DOHH2 (cell line): ENCODE data around the gene MRPL43.

ENCODE experiments used
- EZH2phosphoT487 ChIP-seq: fragments of 200-600 bp; sonication (generic); IDR thresholded peaks from 2 replicates; pipeline ENCODE4 v1.6.1; 2017; ENCODE audit warnings: borderline replicate concordance, mild to moderate bottlenecking, antibody characterized with exemption, low read length, moderate library complexity, mixed read lengths
- TF ChIP-seq, protein P1 (sequence below): fragments of 200-600 bp; sonication (generic); IDR thresholded peaks from one replicate; pipeline ENCODE4 v1.5.1; 2014; ENCODE audit warnings: antibody characterized with exemption, mild to moderate bottlenecking, low read depth, low read length; ENCODE audit not compliant: poor library complexity, severe bottlenecking

DNA sequence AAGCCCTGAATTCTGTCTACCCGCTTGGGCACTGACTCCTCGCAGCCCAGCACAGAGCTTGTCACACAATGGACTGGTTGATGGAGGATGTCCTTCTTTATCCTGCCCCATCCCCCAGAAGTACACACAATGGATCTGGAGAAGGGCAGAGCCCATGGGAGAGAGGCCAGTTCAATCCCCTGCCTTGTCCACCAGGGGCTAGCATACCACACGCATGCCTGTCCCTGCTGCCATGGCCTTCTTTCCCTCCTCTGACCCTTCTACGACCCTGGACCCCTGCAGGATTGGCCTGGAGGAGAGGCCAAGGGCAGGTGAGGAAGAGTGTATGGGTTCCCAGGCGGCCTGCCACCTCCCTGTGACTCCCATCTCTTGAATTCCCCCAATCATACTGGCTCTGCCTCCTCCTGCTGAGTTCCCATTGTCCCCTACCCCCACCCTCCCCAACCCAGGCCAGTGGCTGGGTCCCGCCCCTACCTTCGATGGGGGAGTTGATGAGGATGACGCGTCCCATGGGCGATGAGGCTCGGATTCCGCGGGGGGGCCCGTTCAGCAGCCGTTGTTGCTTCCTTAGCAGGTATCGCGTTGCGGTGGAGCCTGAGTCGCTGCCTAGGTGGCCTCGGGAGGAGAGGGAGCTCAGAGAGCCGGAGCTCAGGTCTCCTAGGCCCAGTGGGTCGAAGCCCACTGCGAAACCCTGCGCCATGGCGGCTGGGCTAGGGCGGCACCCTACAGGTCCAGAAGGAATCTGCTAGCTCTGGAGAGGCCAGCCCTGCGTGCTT, 42.4 kb upstream of the MRPL43 start:
- TF ChIP-seq, protein P1, sequence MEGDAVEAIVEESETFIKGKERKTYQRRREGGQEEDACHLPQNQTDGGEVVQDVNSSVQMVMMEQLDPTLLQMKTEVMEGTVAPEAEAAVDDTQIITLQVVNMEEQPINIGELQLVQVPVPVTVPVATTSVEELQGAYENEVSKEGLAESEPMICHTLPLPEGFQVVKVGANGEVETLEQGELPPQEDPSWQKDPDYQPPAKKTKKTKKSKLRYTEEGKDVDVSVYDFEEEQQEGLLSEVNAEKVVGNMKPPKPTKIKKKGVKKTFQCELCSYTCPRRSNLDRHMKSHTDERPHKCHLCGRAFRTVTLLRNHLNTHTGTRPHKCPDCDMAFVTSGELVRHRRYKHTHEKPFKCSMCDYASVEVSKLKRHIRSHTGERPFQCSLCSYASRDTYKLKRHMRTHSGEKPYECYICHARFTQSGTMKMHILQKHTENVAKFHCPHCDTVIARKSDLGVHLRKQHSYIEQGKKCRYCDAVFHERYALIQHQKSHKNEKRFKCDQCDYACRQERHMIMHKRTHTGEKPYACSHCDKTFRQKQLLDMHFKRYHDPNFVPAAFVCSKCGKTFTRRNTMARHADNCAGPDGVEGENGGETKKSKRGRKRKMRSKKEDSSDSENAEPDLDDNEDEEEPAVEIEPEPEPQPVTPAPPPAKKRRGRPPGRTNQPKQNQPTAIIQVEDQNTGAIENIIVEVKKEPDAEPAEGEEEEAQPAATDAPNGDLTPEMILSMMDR = no peak
- no peak for TF ChIP-seq EZH2phosphoT487
